Fibroblast of lung (primary cell): ENCODE measurements around the gene CCDC33. TPM values are rescaled to one million over a fixed set of nuclear protein-coding genes. Genes with fewer than 3 reads are reported as not detected.

Experiments
- DNase-seq, 2 donors: peaks; one replicate each; pipeline versions ENCODE4 v3.0.0 to v3.0.0-alpha.2; 2010; ENCODE audit warnings: low read depth in 2 of 2
- H2AFZ ChIP-seq: 2 replicates; pipeline ENCODE4 v1.5.1; 2012; ENCODE audit warnings: low read length, control low read depth, inconsistent platforms
- H3K27ac ChIP-seq: 2 replicates; pipeline ENCODE4 v1.5.1; 2011; ENCODE audit warnings: low read length, control low read depth; ENCODE audit not compliant: insufficient read depth
- H3K27me3 ChIP-seq: 2 replicates; pipeline ENCODE4 v1.5.1; 2011; ENCODE audit warnings: mild to moderate bottlenecking, low read length; ENCODE audit not compliant: control insufficient read depth, insufficient read depth
- H3K36me3 ChIP-seq: 2 replicates; pipeline ENCODE4 v1.5.1; 2011; ENCODE audit warnings: low read length; ENCODE audit not compliant: control insufficient read depth, insufficient read depth
- H3K4me1 ChIP-seq: 2 replicates; pipeline ENCODE4 v1.5.1; 2011; ENCODE audit warnings: low read length; ENCODE audit not compliant: control insufficient read depth, insufficient read depth; ENCODE audit errors: extremely low read depth
- H3K4me2 ChIP-seq: 2 replicates; pipeline ENCODE4 v1.5.1; 2011; ENCODE audit warnings: low read length, control low read depth; ENCODE audit not compliant: insufficient read depth; ENCODE audit errors: extremely low read depth
- H3K4me3 ChIP-seq, 4 experiments: fragments of 200-600 bp in 1 of 4; sonication (generic) in 1 of 4; replicated peaks in 1 of 4; 2 replicates each; pipeline ENCODE4 v1.5.1; 2011 to 2016; ENCODE audit warnings: low read length in 4 of 4, low read depth in 3 of 4, mild to moderate bottlenecking in 3 of 4, control low read depth in 2 of 4, inconsistent platforms in 1 of 4, mixed read lengths in 1 of 4; ENCODE audit not compliant: insufficient read depth in 1 of 4; ENCODE audit errors: control extremely low read depth in 1 of 4
- H3K79me2 ChIP-seq: 2 replicates; pipeline ENCODE4 v1.5.1; 2012; ENCODE audit warnings: mild to moderate bottlenecking, low read length, inconsistent platforms; ENCODE audit not compliant: control insufficient read depth, insufficient read depth
- H3K9ac ChIP-seq: 2 replicates; pipeline ENCODE4 v1.5.1; 2011; ENCODE audit warnings: mild to moderate bottlenecking, low read length, control low read depth; ENCODE audit not compliant: insufficient read depth
- H3K9me3 ChIP-seq: 2 replicates; pipeline ENCODE4 v1.5.1; 2012; ENCODE audit warnings: low read depth, low read length; ENCODE audit not compliant: control insufficient read depth, insufficient read depth
- H4K20me1 ChIP-seq: 2 replicates; pipeline ENCODE4 v1.5.1; 2011; ENCODE audit warnings: low read length; ENCODE audit not compliant: control insufficient read depth, insufficient read depth; ENCODE audit errors: extremely low read depth
- EZH2 ChIP-seq: IDR thresholded peaks from 2 replicates; pipeline ENCODE4 v1.5.1; 2012; ENCODE audit warnings: low read length, control low read depth, mild to moderate bottlenecking; ENCODE audit errors: missing control alignments
- polyA plus RNA-seq, 2 donors: library from polyadenylated mRNA; depleted of rRNA in 1 of 2; stranded (reverse) in 1 of 2; unstranded in 1 of 2; fragments of >200 nt; gene quantifications; 2 replicates each; pipeline ENCODE4 v1.2.1, GENCODE V29; 2011 to 2012; ENCODE audit warnings: missing spikeins in 1 of 2
- total RNA-seq: library from RNA; depleted of rRNA; stranded (reverse); fragments of >200 nt; gene quantifications from 2 replicates; pipeline ENCODE4 v1.2.1, GENCODE V29; 2014
- TF ChIP-seq, protein P1 (sequence below), 2 donors: IDR thresholded peaks in 1 of 2; conservative IDR thresholded peaks in 1 of 2; 1 replicate in 1 of 2; 2 replicates in 1 of 2; pipeline ENCODE4 v1.5.1; 2011 to 2012; ENCODE audit warnings: low read length in 2 of 2, control low read depth in 1 of 2, inconsistent platforms in 1 of 2, low read depth in 1 of 2, mild to moderate bottlenecking in 1 of 2

The CCDC33 gene
- total and polyA plus RNA-seq, 2 donors (not counting 1 experiment from before 2014, with no cell fraction given): not detected

DNA sequence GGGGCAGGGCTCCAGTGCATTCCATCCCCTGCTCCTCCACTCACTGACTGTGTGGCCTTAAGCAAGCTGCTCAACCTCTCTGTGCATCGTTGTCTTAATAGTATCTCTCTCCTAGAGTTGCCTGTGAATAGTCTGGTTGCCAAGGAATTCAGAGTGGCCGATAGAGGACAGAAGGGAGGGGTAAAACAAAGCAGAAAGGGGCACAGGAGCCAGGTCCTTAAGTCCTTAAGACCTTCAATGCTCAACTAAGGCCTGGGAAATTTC is 145.0 kb downstream of the CCDC33 start:
- peaks cover 7% of the 10 kb centered on the region for H3K4me1 ChIP-seq
- no peak overlapping the region for H3K27ac ChIP-seq
- no peak overlapping the region for H3K4me3 ChIP-seq
- TF ChIP-seq, protein P1, sequence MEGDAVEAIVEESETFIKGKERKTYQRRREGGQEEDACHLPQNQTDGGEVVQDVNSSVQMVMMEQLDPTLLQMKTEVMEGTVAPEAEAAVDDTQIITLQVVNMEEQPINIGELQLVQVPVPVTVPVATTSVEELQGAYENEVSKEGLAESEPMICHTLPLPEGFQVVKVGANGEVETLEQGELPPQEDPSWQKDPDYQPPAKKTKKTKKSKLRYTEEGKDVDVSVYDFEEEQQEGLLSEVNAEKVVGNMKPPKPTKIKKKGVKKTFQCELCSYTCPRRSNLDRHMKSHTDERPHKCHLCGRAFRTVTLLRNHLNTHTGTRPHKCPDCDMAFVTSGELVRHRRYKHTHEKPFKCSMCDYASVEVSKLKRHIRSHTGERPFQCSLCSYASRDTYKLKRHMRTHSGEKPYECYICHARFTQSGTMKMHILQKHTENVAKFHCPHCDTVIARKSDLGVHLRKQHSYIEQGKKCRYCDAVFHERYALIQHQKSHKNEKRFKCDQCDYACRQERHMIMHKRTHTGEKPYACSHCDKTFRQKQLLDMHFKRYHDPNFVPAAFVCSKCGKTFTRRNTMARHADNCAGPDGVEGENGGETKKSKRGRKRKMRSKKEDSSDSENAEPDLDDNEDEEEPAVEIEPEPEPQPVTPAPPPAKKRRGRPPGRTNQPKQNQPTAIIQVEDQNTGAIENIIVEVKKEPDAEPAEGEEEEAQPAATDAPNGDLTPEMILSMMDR (conservative IDR thresholded peaks at IDR 0.05 in 1 of 2, IDR thresholded peaks at IDR 0.05 in 1 of 2; ENCODE audit: low read depth in 1 of 2, low read length in 2 of 2): no peak
- H3K27me3 ChIP-seq: no peaks in the 10 kb centered on the region
- H3K4me2 ChIP-seq: no peak overlapping the region
- H4K20me1 ChIP-seq: no peaks in the 10 kb centered on the region
- no peak overlapping the region for H3K9ac ChIP-seq
- no peak for DNase-seq
- H3K36me3 ChIP-seq: no peaks in the 10 kb centered on the region
- H2AFZ ChIP-seq: no peak overlapping the region
- H3K9me3 ChIP-seq: no peaks in the 10 kb centered on the region
- no peaks in the 10 kb centered on the region for H3K79me2 ChIP-seq

DNA sequence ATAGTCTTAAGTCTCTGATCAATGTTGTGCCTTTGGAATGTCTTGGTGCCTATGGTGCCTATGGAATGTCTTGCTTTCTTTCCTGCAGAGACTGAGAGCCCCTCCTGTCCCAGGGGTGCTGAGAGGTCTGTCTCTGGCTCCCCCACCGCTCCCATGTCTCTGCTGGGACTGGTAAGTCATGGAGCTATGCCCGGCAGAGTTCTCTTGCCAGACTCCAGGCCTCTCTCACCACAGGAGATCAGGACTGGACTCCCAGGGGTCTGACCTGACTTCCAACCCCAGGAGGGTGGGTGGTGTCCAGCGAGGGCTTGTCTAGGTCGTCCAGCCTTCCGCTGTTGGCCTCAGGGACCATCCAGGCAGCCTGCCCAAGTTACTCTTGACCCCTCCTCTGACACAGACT is 145.4 kb downstream of the CCDC33 start:
- no peak for DNase-seq
- Histone ChIP-seq H3K4me2 (no peak overlapping the region), H3K4me3 (no peak overlapping the region), H3K9me3 (no peaks in the 10 kb centered on the region), H3K4me1 (peaks cover 7% of the 10 kb centered on the region), H3K36me3 (no peaks in the 10 kb centered on the region), H3K27ac (no peak overlapping the region), H3K79me2 (no peaks in the 10 kb centered on the region), H3K27me3 (no peaks in the 10 kb centered on the region), H4K20me1 (no peaks in the 10 kb centered on the region), H3K9ac (no peak overlapping the region), H2AFZ (no peak overlapping the region)
- TF ChIP-seq EZH2: no peak
- TF ChIP-seq, protein P1 (conservative IDR thresholded peaks at IDR 0.05 in 1 of 2, IDR thresholded peaks at IDR 0.05 in 1 of 2; ENCODE audit: low read depth in 1 of 2, low read length in 2 of 2): no peak

DNA sequence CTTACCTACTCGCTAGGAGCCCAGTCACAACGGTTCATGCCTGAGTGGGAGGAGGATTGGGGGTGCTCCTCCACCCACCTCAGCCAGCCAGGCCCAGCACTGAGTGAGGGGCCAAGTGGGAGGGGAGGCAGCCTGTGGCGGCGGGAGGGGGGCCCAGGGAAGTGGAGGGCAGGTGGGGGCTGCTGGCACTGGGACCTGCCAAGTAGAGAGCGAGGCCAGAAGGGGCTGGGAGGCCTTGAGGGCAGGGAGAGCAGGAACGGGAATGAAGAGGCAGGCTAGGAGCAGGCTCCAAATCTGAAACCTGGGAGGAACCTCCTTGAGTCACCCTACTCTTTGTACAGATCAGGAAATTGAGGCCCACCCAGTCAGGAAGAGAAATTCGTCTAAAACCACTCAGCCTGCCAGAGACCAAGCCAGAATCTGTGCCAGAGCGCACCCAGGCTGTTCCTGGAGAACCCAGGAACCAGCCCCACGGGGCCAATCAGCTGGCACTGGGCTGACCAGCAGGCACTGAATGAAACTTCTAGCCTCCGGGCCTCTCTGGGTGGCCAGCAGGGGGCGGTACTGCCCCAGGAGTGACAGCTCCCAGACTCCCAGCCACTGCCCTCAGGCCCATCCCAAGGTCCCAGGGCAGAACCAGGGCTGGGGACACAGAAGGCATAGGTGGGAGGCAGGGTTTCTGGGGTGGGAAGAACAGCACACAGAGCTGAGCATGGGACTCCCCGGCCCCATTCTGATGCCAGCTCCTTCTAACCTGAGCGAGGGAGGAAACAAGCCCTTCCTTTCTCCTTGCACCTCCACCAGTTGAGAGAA is 146.1 kb downstream of the CCDC33 start:
- no peaks in the 10 kb centered on the region for H3K79me2 ChIP-seq
- no peak overlapping the region for H3K27ac ChIP-seq
- H3K9ac ChIP-seq: no peak overlapping the region
- H2AFZ ChIP-seq: peak overlapping the region; percentile 40
- no peaks in the 10 kb centered on the region for H3K36me3 ChIP-seq
- no peaks in the 10 kb centered on the region for H3K9me3 ChIP-seq
- H3K4me2 ChIP-seq: no peak overlapping the region
- H3K4me1 ChIP-seq: peaks cover 7% of the 10 kb centered on the region
- H4K20me1 ChIP-seq: no peaks in the 10 kb centered on the region
- H3K27me3 ChIP-seq: no peaks in the 10 kb centered on the region
- peak; percentile 69 to 71 for DNase-seq
- TF ChIP-seq, protein P1 (conservative IDR thresholded peaks at IDR 0.05 in 1 of 2, IDR thresholded peaks at IDR 0.05 in 1 of 2; ENCODE audit: low read depth in 1 of 2, low read length in 2 of 2): peak; percentile 90 to 96
- TF ChIP-seq EZH2: no peak
- no peak overlapping the region for H3K4me3 ChIP-seq
